SU-DHL-6 (cell line): ENCODE measurements around the gene CFAP70.

Experiments used
- EZH2phosphoT487 ChIP-seq: fragments of 200-600 bp; sonication (generic), shearing (Covaris generic); conservative IDR thresholded peaks from 2 replicates; pipeline ENCODE4 v1.6.1; 2018; ENCODE audit warnings: mild to moderate bottlenecking, antibody characterized with exemption, low read length, moderate library complexity, mixed read lengths
- TF ChIP-seq, protein P1 (sequence below): fragments of 200-600 bp; sonication (generic); IDR thresholded peaks from one replicate; pipeline ENCODE4 v1.5.1; 2017; ENCODE audit warnings: antibody characterized with exemption, mild to moderate bottlenecking, low read length, moderate library complexity; ENCODE audit not compliant: insufficient read depth, poor library complexity, severe bottlenecking

DNA sequence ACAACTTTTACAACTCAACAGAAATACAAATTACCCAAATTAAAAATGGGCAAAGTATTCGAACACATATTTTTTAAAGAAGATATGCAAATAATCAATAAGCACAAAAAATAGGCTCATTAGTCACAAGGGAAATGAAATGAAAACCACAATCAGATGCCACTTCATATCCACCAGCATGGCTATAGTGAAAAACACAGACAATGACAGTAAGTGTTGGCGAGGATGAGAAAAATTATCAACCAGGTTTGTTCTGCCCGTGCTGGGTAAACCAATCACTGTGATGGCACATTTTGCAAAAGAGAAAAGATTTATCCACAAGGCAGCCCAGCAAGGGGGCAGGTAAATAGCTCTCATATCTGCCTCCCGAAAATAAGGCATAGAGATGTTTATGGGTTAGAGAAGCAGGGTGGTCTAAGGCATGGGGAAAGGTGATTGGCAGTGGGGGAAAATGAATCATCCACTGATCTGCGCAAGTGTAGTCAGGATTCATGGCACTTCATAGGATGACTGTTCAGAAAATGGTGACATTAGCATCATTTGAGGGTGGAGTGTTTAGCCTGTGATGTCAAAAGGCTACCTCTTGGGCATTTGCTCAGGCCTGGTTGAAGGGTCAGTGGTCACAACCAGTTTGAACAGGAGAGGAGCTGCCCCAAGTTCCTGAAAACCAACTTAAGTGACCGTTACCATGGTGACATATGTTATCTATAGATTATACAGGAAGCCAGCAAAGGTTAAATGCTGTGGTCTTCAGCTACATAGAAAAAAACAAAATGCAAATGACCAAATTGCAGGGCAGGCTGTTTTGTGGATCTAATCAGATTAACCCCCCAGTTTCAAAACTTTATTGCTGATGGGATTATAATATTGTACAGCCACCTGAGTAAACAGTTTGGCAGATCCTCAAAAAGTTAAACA lies 8.0 kb upstream of the CFAP70 start:
- TF ChIP-seq, protein P1, sequence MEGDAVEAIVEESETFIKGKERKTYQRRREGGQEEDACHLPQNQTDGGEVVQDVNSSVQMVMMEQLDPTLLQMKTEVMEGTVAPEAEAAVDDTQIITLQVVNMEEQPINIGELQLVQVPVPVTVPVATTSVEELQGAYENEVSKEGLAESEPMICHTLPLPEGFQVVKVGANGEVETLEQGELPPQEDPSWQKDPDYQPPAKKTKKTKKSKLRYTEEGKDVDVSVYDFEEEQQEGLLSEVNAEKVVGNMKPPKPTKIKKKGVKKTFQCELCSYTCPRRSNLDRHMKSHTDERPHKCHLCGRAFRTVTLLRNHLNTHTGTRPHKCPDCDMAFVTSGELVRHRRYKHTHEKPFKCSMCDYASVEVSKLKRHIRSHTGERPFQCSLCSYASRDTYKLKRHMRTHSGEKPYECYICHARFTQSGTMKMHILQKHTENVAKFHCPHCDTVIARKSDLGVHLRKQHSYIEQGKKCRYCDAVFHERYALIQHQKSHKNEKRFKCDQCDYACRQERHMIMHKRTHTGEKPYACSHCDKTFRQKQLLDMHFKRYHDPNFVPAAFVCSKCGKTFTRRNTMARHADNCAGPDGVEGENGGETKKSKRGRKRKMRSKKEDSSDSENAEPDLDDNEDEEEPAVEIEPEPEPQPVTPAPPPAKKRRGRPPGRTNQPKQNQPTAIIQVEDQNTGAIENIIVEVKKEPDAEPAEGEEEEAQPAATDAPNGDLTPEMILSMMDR = no peak
- TF ChIP-seq EZH2phosphoT487 = no peak
